Parathyroid adenoma (tissue), 2 donors: ENCODE results near the gene HLA-DPA1.

Source experiments
- H2AFZ ChIP-seq: fragments of 300-600 bp; sonication (generic); one replicate; pipeline ENCODE4 v1.7.0; 2017; ENCODE audit warnings: antibody characterized with exemption, mild to moderate bottlenecking
- H3K27ac ChIP-seq: fragments of 300-600 bp; sonication (generic); one replicate; pipeline ENCODE4 v1.7.0; 2017
- H3K27me3 ChIP-seq: fragments of 300-600 bp; sonication (generic); one replicate; pipeline ENCODE4 v1.7.0; 2017; ENCODE audit warnings: low read length; ENCODE audit not compliant: control insufficient read depth, insufficient read depth
- H3K36me3 ChIP-seq: fragments of 300-600 bp; sonication (generic); one replicate; pipeline ENCODE4 v1.7.0; 2017; ENCODE audit warnings: low read length; ENCODE audit not compliant: control insufficient read depth, insufficient read depth
- H3K4me1 ChIP-seq: fragments of 300-600 bp; sonication (generic); one replicate; pipeline ENCODE4 v1.7.0; 2017; ENCODE audit warnings: control low read depth
- H3K4me2 ChIP-seq: fragments of 300-600 bp; sonication (generic); one replicate; pipeline ENCODE4 v1.7.0; 2017; ENCODE audit warnings: low read length
- H3K4me3 ChIP-seq: fragments of 300-600 bp; sonication (generic); one replicate; pipeline ENCODE4 v1.7.0; 2017; ENCODE audit warnings: low read depth, low read length
- H3K79me2 ChIP-seq: fragments of 300-600 bp; sonication (generic); one replicate; pipeline ENCODE4 v1.7.0; 2017; ENCODE audit warnings: control low read depth
- H3K9ac ChIP-seq: fragments of 300-600 bp; sonication (generic); one replicate; pipeline ENCODE4 v1.7.0; 2017; ENCODE audit warnings: mild to moderate bottlenecking
- H3K9me3 ChIP-seq: fragments of 300-600 bp; sonication (generic); one replicate; pipeline ENCODE4 v1.7.0; 2017; ENCODE audit warnings: low read length; ENCODE audit not compliant: control insufficient read depth
- CTCF ChIP-seq: fragments of 300-600 bp; sonication (generic); IDR thresholded peaks from one replicate; pipeline ENCODE4 v1.7.0; 2017; ENCODE audit warnings: antibody characterized with exemption, mild to moderate bottlenecking
- donor health status: primary hyperparathyroidism.

HLA-DPA1 gene

GRCh38 chr6:33116841-33117711 lies 43.6 kb upstream of the HLA-DPA1 start:
- no peak for TF ChIP-seq CTCF
- H3K36me3 ChIP-seq = no peaks in the 10 kb centered on the region
- no peaks in the 10 kb centered on the region for H3K27me3 ChIP-seq
- no peaks in the 10 kb centered on the region for H3K9me3 ChIP-seq
- H3K4me3 ChIP-seq = no peak overlapping the region
- peaks cover 3% of the 10 kb centered on the region for H3K4me1 ChIP-seq
- no peak overlapping the region for H3K4me2 ChIP-seq
- H2AFZ ChIP-seq = peak overlapping the region; percentile 63
- H3K79me2 ChIP-seq = no peaks in the 10 kb centered on the region
- H3K27ac ChIP-seq = no peak overlapping the region
- H3K9ac ChIP-seq = no peak overlapping the region

GRCh38 chr6:33116417-33116816 lies 43.0 kb upstream of the HLA-DPA1 start:
- no peak overlapping the region for H3K27ac ChIP-seq
- TF ChIP-seq CTCF = no peak
- no peaks in the 10 kb centered on the region for H3K79me2 ChIP-seq
- H3K9ac ChIP-seq = no peak overlapping the region
- H3K27me3 ChIP-seq = no peaks in the 10 kb centered on the region
- no peak overlapping the region for H3K4me2 ChIP-seq
- no peaks in the 10 kb centered on the region for H3K36me3 ChIP-seq
- peaks cover 3% of the 10 kb centered on the region for H3K4me1 ChIP-seq
- no peaks in the 10 kb centered on the region for H3K9me3 ChIP-seq
- H2AFZ ChIP-seq = no peak overlapping the region
- H3K4me3 ChIP-seq = no peak overlapping the region

- TF ChIP-seq CTCF = no peak
- Histone ChIP-seq H3K27me3 (no peaks in the 10 kb centered on the region), H3K36me3 (no peaks in the 10 kb centered on the region), H3K9me3 (no peaks in the 10 kb centered on the region), H3K27ac (no peak overlapping the region), H3K9ac (no peak overlapping the region), H3K79me2 (no peaks in the 10 kb centered on the region), H3K4me2 (no peak overlapping the region), H2AFZ (no peak overlapping the region), H3K4me1 (peaks cover 3% of the 10 kb centered on the region), H3K4me3 (no peak overlapping the region)
Measured at GRCh38 chr6:33114406-33114805, 41.0 kb upstream of the HLA-DPA1 start.

- H3K4me1 ChIP-seq = peaks cover 3% of the 10 kb centered on the region
Measured at GRCh38 chr6:33113755-33114154, 40.3 kb upstream of the HLA-DPA1 start.

More at GRCh38 chr6:33113755-33114154, 40.3 kb upstream of the HLA-DPA1 start:
- Histone ChIP-seq H3K27me3 (no peaks in the 10 kb centered on the region), H3K79me2 (no peaks in the 10 kb centered on the region), H2AFZ (no peak overlapping the region), H3K9me3 (no peaks in the 10 kb centered on the region), H3K36me3 (no peaks in the 10 kb centered on the region), H3K4me3 (no peak overlapping the region), H3K9ac (no peak overlapping the region), H3K27ac (no peak overlapping the region), H3K4me2 (no peak overlapping the region)
- no peak for TF ChIP-seq CTCF
